Naive B cell (primary cell): ENCODE results near the gene ARHGAP27. TPM values are rescaled to one million over a fixed set of nuclear protein-coding genes. Genes with fewer than 3 reads are reported as not detected.
"Not testable (repeated sequence)": the region's sequence is repeated elsewhere in the genome, so short reads cannot be mapped to it uniquely, and the experiment has no call there.

Experiments used
- ATAC-seq, 2 donors: fragments of 150-1000 bp; cut with Tn5 transposase; 2 replicates each; pipeline ENCODE4 v1.10.0; 2021; ENCODE audit warnings: low read depth in 2 of 2, mild to moderate bottlenecking in 2 of 2, moderate library complexity in 2 of 2
- DNase-seq: peaks from one replicate; pipeline ENCODE4 v3.0.0; 2022
- H3K27ac Mint-ChIP-seq, 6 donors: one replicate each; pipeline ENCODE4 v1.8.0; 2020 to 2022; ENCODE audit warnings: mild to moderate bottlenecking in 6 of 6, mixed read lengths in 6 of 6, moderate library complexity in 5 of 6, inconsistent platforms in 2 of 6
- H3K27me3 Mint-ChIP-seq, 3 donors: one replicate each; pipeline ENCODE4 v1.8.0; 2021 to 2022; ENCODE audit warnings: mixed read lengths in 3 of 3, mild to moderate bottlenecking in 1 of 3
- H3K36me3 Mint-ChIP-seq, 2 donors: one replicate each; pipeline ENCODE4 v1.8.0; 2020 to 2022; ENCODE audit warnings: mixed read lengths in 2 of 2, inconsistent platforms in 1 of 2, mild to moderate bottlenecking in 1 of 2
- H3K4me1 Mint-ChIP-seq, 3 donors: one replicate each; pipeline ENCODE4 v1.8.0; 2020 to 2022; ENCODE audit warnings: mixed read lengths in 3 of 3, inconsistent platforms in 1 of 3, mild to moderate bottlenecking in 1 of 3, moderate library complexity in 1 of 3
- H3K4me3 Mint-ChIP-seq, 8 donors: one replicate each; pipeline ENCODE4 v1.8.0; 2020 to 2022; ENCODE audit warnings: mild to moderate bottlenecking in 8 of 8, mixed read lengths in 8 of 8, moderate library complexity in 8 of 8, inconsistent platforms in 2 of 8
- H3K9me3 Mint-ChIP-seq, 7 donors: one replicate each; pipeline ENCODE4 v1.8.0; 2020 to 2022; ENCODE audit warnings: mixed read lengths in 7 of 7, mild to moderate bottlenecking in 5 of 7, inconsistent platforms in 2 of 7, moderate library complexity in 1 of 7
- polyA plus RNA-seq, 6 donors: library from polyadenylated mRNA; unstranded; fragments of 300-500 nt; fragmentation: Illumina TruSeq; gene quantifications; one replicate each; pipeline ENCODE4 v1.2.3, GENCODE V29; 2021; ENCODE audit warnings: low read depth in 6 of 6

Gene ARHGAP27
- polyA plus RNA-seq, 6 donors from 2014 or later = 32.3 to 76.2 (median 40.9) TPM

GRCh38 chr17:45361976-45362375 lies 70.7 kb downstream of the ARHGAP27 start:
- Mint-ChIP-seq H3K9me3 (peaks cover 4 to 16% (median 13%) of the 10 kb centered on the region in 7 donors), H3K4me1 (peaks cover 0 to 1% (median 0%) of the 10 kb centered on the region in 3 donors), H3K36me3 (peaks cover 4 to 17% of the 10 kb centered on the region in 2 donors), H3K27ac (no peak overlapping the region), H3K27me3 (peaks cover 7 to 53% (median 47%) of the 10 kb centered on the region in 3 donors), H3K4me3 (no peak overlapping the region)
- ATAC-seq = no peak
- no peak for DNase-seq

- Mint-ChIP-seq H3K36me3 (peaks cover 4 to 17% of the 10 kb centered on the region in 2 donors), H3K4me3 (no peak overlapping the region), H3K27ac (no peak overlapping the region), H3K9me3 (peaks cover 4 to 16% (median 13%) of the 10 kb centered on the region in 7 donors), H3K27me3 (peaks cover 7 to 48% (median 43%) of the 10 kb centered on the region in 3 donors), H3K4me1 (peaks cover 0 to 1% (median 0%) of the 10 kb centered on the region in 3 donors)
- ATAC-seq (no peak), DNase-seq (no peak)
Observed at GRCh38 chr17:45361451-45361850, 71.2 kb downstream of the ARHGAP27 start.

DNA sequence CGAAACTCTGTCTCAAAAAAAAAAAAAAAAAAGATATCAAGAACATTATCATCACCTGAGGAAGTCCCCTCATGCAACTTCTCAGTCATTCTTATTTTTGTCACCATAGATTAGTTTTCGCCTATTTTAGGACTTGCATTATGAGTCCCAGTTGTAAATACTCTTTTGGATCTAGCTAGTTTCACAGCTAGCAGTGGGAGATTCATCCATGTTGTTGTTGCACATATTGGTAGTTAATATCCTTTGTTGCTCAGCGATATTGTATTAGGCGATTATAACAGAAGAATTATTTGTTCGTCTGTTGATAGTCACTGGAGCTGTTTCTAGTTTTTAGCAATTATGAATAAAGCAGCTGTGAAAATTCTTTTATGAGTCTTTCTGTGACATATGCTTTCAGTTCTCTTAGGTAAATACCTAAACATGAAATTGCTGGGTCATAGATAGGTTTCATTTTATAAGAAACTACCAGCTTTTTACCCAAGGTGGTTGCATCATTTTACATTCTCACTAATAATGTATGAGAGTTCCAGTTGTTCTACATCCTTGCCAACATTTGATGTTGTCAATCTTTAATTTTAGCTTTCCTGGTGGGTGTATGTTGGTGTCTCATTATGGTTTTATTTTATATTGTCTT lies 75.2 kb downstream of the ARHGAP27 start:
- peaks cover 4 to 37% (median 34%) of the 10 kb centered on the region in 3 donors for H3K27me3 Mint-ChIP-seq
- DNase-seq (no peak), ATAC-seq (no peak)

DNA sequence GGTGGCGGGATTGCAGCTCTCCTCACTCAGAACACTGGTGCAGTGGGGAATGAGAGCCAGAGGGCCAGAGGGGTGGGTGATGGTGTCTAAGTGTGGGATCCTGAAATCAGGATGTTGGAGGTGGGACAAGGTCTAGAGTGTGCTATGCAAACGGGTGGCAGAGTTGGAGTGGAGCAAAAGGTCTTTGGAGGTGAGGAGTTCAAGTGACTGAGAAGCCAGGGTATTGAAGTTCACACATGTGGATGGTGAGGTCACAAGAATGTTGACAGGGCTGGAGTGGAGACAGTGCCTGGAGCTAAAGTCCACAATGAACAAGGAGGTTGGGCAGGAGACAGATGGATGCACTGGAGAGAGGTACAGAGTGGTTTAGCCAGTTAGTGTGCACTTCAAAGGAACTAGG lies 77.6 kb downstream of the ARHGAP27 start:
- peak overlapping the region in 1 of 6 donors; percentile 14 for H3K27ac Mint-ChIP-seq
- peaks cover 8 to 11% (median 10%) of the 10 kb centered on the region in 3 donors for H3K4me1 Mint-ChIP-seq
- peaks cover 0 to 14% (median 5%) of the 10 kb centered on the region in 7 donors for H3K9me3 Mint-ChIP-seq
- peaks cover 0 to 9% of the 10 kb centered on the region in 2 donors for H3K36me3 Mint-ChIP-seq
- H3K4me3 Mint-ChIP-seq = peak overlapping the region in 1 of 8 donors; percentile 0
- no peak for DNase-seq
- peaks cover 4 to 15% (median 13%) of the 10 kb centered on the region in 3 donors for H3K27me3 Mint-ChIP-seq
- no peak for ATAC-seq

More for the DNA sequence above, 75.2 kb downstream of the ARHGAP27 start:
- peaks cover 4 to 6% of the 10 kb centered on the region in 2 donors for H3K36me3 Mint-ChIP-seq
- peaks cover 8 to 11% (median 11%) of the 10 kb centered on the region in 3 donors for H3K4me1 Mint-ChIP-seq
- no peak overlapping the region for H3K4me3 Mint-ChIP-seq
- H3K9me3 Mint-ChIP-seq = peaks cover 2 to 5% (median 3%) of the 10 kb centered on the region in 7 donors
- no peak overlapping the region for H3K27ac Mint-ChIP-seq

- H3K4me3 Mint-ChIP-seq = peak overlapping the region in 1 of 8 donors; percentile 59
- peaks cover 0 to 14% (median 5%) of the 10 kb centered on the region in 7 donors for H3K9me3 Mint-ChIP-seq
Observed at GRCh38 chr17:45353043-45353442, 79.6 kb downstream of the ARHGAP27 start.

DNA sequence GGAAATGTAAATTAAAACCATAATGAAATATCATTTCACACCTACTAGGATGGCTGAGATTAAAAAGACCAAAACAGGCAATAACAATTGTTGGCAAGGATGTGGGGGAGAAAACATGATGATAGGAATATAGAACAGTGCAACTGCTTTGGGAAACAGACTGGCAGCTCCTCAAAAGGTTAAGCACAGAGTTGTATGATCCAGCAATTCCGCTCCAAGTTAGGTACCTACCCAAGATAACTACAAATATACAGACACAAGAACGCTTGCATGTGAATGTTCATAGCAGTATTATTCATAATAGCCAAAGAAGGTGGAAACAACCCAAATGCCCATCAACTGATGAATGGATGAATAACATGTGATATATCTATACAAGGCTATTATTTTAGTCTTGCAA lies 80.8 kb downstream of the ARHGAP27 start:
- Mint-ChIP-seq H3K9me3 (peaks cover 0 to 14% (median 5%) of the 10 kb centered on the region in 7 donors), H3K27ac (no peak overlapping the region)
- no peak for ATAC-seq

More at GRCh38 chr17:45353043-45353442, 79.6 kb downstream of the ARHGAP27 start:
- Mint-ChIP-seq H3K36me3 (peaks cover 0 to 9% of the 10 kb centered on the region in 2 donors), H3K27me3 (peaks cover 4 to 15% (median 13%) of the 10 kb centered on the region in 3 donors), H3K4me1 (peaks cover 8 to 11% (median 10%) of the 10 kb centered on the region in 3 donors), H3K27ac (peak overlapping the region in 3 of 6 donors; percentile 7 to 96 (median 75))
- ATAC-seq = peak in 1 of 2 donors; percentile 50
- DNase-seq = no peak

DNA sequence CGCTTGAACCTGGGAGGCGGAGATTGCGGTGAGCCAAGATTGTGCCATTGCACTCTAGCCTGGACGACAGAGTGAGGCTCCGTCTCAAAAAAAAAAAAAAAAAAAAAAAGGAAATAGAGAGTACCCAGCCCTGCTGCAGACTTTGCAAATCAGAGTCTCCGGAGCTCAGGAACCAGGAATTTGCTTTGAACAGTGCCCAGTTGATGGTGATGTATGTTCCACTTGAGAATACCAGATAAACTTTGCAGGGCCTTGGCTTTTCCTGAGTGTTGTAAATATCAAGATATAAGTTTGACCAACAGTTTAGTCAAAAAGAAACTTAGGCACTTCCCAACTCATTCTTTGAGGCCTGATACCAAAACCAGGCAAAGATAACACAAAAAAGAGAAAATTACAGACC lies 85.2 kb downstream of the ARHGAP27 start:
- peaks cover 0 to 9% of the 10 kb centered on the region in 2 donors for H3K36me3 Mint-ChIP-seq
- no peak overlapping the region for H3K4me3 Mint-ChIP-seq
- no peak for DNase-seq
- no peak overlapping the region for H3K27ac Mint-ChIP-seq
- no peak for ATAC-seq
- peaks cover 5 to 14% (median 7%) of the 10 kb centered on the region in 3 donors for H3K4me1 Mint-ChIP-seq
- peaks cover 0 to 14% (median 5%) of the 10 kb centered on the region in 7 donors for H3K9me3 Mint-ChIP-seq
- H3K27me3 Mint-ChIP-seq = no peaks in the 10 kb centered on the region

More for the DNA sequence above, 80.8 kb downstream of the ARHGAP27 start:
- no peak for DNase-seq
- Mint-ChIP-seq H3K36me3 (peaks cover 0 to 9% of the 10 kb centered on the region in 2 donors), H3K27me3 (peaks cover 4 to 15% (median 13%) of the 10 kb centered on the region in 3 donors), H3K4me3 (no peak overlapping the region), H3K4me1 (peaks cover 8 to 11% (median 10%) of the 10 kb centered on the region in 3 donors)

DNA sequence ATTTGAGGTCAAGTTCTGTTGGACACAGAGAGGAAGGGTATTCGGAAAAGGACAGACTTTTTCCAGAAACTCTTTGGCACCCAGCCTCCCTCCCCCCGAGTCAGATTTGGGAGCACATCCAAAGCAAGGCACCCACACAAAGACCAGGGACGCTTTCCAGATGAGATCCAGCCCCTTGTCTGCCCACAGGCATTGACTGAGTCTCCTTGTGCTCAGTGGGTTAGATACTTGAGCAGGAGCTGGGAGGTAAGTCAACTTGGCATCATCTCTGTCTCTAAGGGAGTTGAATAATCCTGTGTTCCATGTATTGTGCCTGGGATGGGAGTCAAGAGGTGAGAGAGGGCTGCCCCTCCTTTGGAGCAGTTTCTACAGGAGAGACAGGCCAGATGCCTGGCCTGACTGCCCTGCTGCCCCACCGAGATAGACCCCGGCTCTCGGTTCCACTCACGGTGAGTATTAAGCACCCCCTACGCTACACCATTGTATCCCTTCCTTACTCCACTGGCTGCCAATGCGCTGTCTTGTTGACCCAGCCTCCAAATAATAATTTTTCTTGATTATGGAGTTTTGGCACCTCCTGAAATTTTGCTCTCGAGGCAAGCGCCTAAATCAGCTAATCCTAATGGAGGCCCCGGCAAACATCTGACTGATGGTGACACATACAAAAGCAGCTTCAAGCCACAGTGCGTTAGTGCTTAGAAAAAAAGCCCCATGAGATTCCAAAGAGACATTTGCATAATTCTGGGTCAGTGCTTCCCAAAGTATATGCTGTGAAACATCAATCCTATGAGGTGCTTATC lies 86.3 kb downstream of the ARHGAP27 start:
- no peaks in the 10 kb centered on the region for H3K27me3 Mint-ChIP-seq
- ATAC-seq = no peak
- DNase-seq = no peak
- H3K36me3 Mint-ChIP-seq = peaks cover 0 to 2% of the 10 kb centered on the region in 2 donors
- no peak overlapping the region for H3K4me3 Mint-ChIP-seq
- H3K27ac Mint-ChIP-seq = no peak overlapping the region
- peaks cover 0 to 6% (median 0%) of the 10 kb centered on the region in 7 donors for H3K9me3 Mint-ChIP-seq
- H3K4me1 Mint-ChIP-seq = peaks cover 5 to 14% (median 7%) of the 10 kb centered on the region in 3 donors

DNA sequence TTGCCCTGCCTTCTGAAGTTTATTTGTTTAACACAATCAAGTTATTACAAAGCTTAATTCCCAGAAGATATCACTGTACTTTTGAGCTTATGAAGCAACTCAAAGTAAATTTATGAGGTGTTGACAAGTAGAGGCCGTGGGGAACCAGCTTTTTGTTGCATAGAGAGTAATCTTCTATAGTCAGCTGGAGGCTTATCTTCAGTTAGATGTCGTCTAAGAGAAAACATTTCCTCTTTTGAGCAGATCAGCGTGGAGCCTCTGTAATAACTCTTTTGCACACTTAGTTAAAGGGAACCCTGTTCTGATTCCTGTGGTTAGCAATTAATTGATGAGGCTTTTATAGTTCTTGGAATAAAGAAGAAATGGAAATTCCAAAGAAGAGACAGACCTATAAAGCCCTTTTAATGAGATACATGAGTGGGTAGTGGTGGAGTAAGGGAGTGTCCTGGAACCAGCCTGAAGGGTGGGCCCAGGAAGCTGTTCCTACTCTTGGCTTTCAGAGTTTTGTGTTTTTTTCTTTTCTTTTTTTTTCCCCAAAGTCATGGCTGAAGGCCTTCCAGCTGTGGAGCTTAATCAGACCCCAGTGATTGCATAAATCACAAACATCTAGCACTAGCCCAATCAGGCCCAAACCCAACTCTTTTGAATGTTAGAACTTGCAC lies 87.0 kb downstream of the ARHGAP27 start:
- Mint-ChIP-seq H3K4me1 (peaks cover 5 to 14% (median 7%) of the 10 kb centered on the region in 3 donors), H3K9me3 (no peaks in the 10 kb centered on the region), H3K27me3 (no peaks in the 10 kb centered on the region), H3K4me3 (no peak overlapping the region), H3K27ac (peak overlapping the region in 3 of 6 donors; percentile 8 to 75 (median 44)), H3K36me3 (no peaks in the 10 kb centered on the region)
- peak in 1 of 2 donors; percentile 54 for ATAC-seq
- DNase-seq = no peak

DNA sequence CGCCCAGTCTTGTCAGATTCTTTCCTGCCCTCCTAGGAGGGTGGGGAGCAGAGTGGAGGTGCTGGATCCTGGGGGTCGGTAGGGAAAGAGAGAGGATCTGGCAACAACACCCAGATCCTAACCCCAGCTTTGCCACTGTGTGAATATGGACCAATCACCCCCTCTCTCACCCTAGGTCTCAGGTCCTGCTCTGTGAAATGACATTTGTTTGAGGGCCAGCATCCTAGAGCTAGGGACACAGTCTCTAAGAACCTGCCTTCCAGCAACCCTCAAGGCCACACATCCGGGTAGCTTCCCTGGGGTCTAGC lies 87.5 kb downstream of the ARHGAP27 start:
- H3K4me3 Mint-ChIP-seq = no peak overlapping the region
- peak overlapping the region in 2 of 6 donors; percentile 8 to 44 for H3K27ac Mint-ChIP-seq
- ATAC-seq = no peak

GRCh38 chr17:45343967-45344664 lies 88.6 kb downstream of the ARHGAP27 start:
- not testable (repeated sequence) for H3K4me3 Mint-ChIP-seq, H3K9me3 Mint-ChIP-seq, H3K27me3 Mint-ChIP-seq, DNase-seq, H3K36me3 Mint-ChIP-seq, ATAC-seq
- Mint-ChIP-seq H3K4me1 (peaks cover 5 to 14% (median 7%) of the 10 kb centered on the region in 3 donors), H3K27ac (peak overlapping the region in 1 of 6 donors; percentile 57)

More for the DNA sequence above, 87.5 kb downstream of the ARHGAP27 start:
- DNase-seq = no peak
- Mint-ChIP-seq H3K36me3 (no peaks in the 10 kb centered on the region), H3K27me3 (no peaks in the 10 kb centered on the region), H3K4me1 (peaks cover 5 to 14% (median 7%) of the 10 kb centered on the region in 3 donors), H3K9me3 (no peaks in the 10 kb centered on the region)
